Measurements from ENCODE around the gene LRRC25. TPM values are rescaled to one million over a fixed set of nuclear protein-coding genes. Genes with fewer than 3 reads are reported as not detected.

The LRRC25 gene
- total and polyA plus RNA-seq, 2 of the 4 experiments (the other 2 are of a cell fraction) = 0.03 TPM; not detected in 1

GRCh38 chr19:18412610-18413239 is 15.3 kb upstream of the LRRC25 start:
- no peak for TF ChIP-seq ELK1 (IDR thresholded peaks at IDR 0.05; ENCODE audit: borderline replicate concordance, low read depth, low read length)
- TF ChIP-seq SMC3 (IDR thresholded peaks at IDR 0.05; ENCODE audit: low read depth, low read length) = no peak
- no peak for TF ChIP-seq RFX5 (IDR thresholded peaks at IDR 0.05; ENCODE audit: low read depth, low read length)
- TF ChIP-seq RCOR1 (IDR thresholded peaks at IDR 0.05; ENCODE audit: insufficient replicate concordance, low read length) = no peak
- TF ChIP-seq MXI1 (IDR thresholded peaks at IDR 0.05; ENCODE audit: borderline replicate concordance, low read depth, low read length) = no peak
- H2BK15ac ChIP-seq (ENCODE audit: low read depth, low read length) = no peak overlapping the region
- H3K4ac ChIP-seq (ENCODE audit: low read depth, low read length) = no peak overlapping the region
- peaks cover 0 to 10% of the 10 kb centered on the region in 2 experiments; a peak in 2 of 4 replicates for H3K79me1 ChIP-seq (ENCODE audit: low read depth in 1 of 2, low read length in 2 of 2)
- in situ Hi-C loops (cut with MboI; ENCODE audit: low sequenced_read_pairs) = loop anchor here (10.0 kb wide), 2 partner anchors 218 to 298 kb away; partner anchors contain the start of gene MPV17L2
- DNase-seq = no peak
- no peaks in the 10 kb centered on the region for H3K27me3 ChIP-seq (ENCODE audit: control insufficient read depth, insufficient read depth, low read length)
- H3K4me1 ChIP-seq (ENCODE audit: control insufficient read depth, insufficient read depth, low read length) = peaks cover 24% of the 10 kb centered on the region
- no peak overlapping the region for H3K18ac ChIP-seq (ENCODE audit: low read depth, low read length)
- H2AFZ ChIP-seq (replicated peaks; ENCODE audit: low read length, poor library complexity) = no peak overlapping the region
- no peaks in the 10 kb centered on the region for H3K36me3 ChIP-seq (ENCODE audit: control insufficient read depth, insufficient read depth, low read length)
- no peaks in the 10 kb centered on the region for H3K9me3 ChIP-seq (ENCODE audit: control insufficient read depth, insufficient read depth, low read length)
- H3K9ac ChIP-seq (ENCODE audit: low read depth, low read length) = no peak overlapping the region
- CTCF ChIA-PET = no interaction called here
- no peak overlapping the region for H3K56ac ChIP-seq (ENCODE audit: extremely low read depth, insufficient read depth, low read length)
- 88% methylated on average over 5 of the region's 16 CpGs; no CpG with 5 or more reads in 1 of the 2 experiments for WGBS, 2 experiments (ENCODE audit: extremely low coverage in 2 of 2, insufficient read length in 1 of 2)
- no peak overlapping the region for H2BK5ac ChIP-seq (ENCODE audit: low read depth, low read length, poor library complexity, severe bottlenecking)
- no peak overlapping the region for H4K5ac ChIP-seq (ENCODE audit: low read depth, low read length)
- dilution Hi-C loops (cut with HindIII; ENCODE audit: low sequenced_read_pairs, unreplicated experiment) = no loop called here
- POLR2A ChIA-PET (ENCODE audit: unreplicated experiment) = no interaction called here
- no peak overlapping the region for H2AK5ac ChIP-seq (ENCODE audit: low read depth, low read length)
- H2AK9ac ChIP-seq (replicated peaks; ENCODE audit: low read depth, low read length, poor library complexity) = no peak overlapping the region
- H3K4me2 ChIP-seq (ENCODE audit: low read depth, low read length) = no peak overlapping the region
- H2BK20ac ChIP-seq (ENCODE audit: low read depth, low read length) = no peak overlapping the region
- no peak overlapping the region for H4K91ac ChIP-seq (ENCODE audit: insufficient read depth, low read depth, low read length)
- peaks cover 4% of the 10 kb centered on the region; the same call in 1 of the 2 replicates for H3K9me1 ChIP-seq (ENCODE audit: insufficient read depth, low read length)
- H4K20me1 ChIP-seq (ENCODE audit: insufficient read depth, low read length) = no peaks in the 10 kb centered on the region
- H4K8ac ChIP-seq (ENCODE audit: low read depth in 2 of 2, low read length in 2 of 2) = no peak overlapping the region
- H3K4me3 ChIP-seq (ENCODE audit: insufficient read depth, low read depth, low read length) = no peak overlapping the region
- no peak overlapping the region for H3K23ac ChIP-seq (ENCODE audit: low read depth, low read length)
- no peak overlapping the region for H3K14ac ChIP-seq (replicated peaks; ENCODE audit: low read depth, low read length)
- no TSS peak for BruUV-seq (replicated peaks)
- ATAC-seq (ENCODE audit: low read depth) = no peak
- intact Hi-C loops (cut with micrococcal nuclease) = loop anchor here (10.0 kb wide), 1 partner anchor 208 kb away; the partner anchor contains the start of gene RAB3A
- no peak overlapping the region for H3K27ac ChIP-seq (ENCODE audit: insufficient read depth, low read length)
- H2BK120ac ChIP-seq (ENCODE audit: low read depth, low read length) = no peak overlapping the region
